GM18505 (cell line): ENCODE data around the gene THADA.

Experiments used
- ATAC-seq: cut with Tn5 transposase; IDR thresholded peaks from one replicate; pipeline ENCODE4 v1.9.1; 2021; ENCODE audit not compliant: unreplicated experiment
- POLR2A ChIP-seq: IDR thresholded peaks from 4 replicates; pipeline ENCODE4 v1.6.1; 2011; ENCODE audit warnings: borderline replicate concordance; ENCODE audit not compliant: insufficient read depth, insufficient read length; ENCODE audit errors: extremely low read depth

Gene THADA

GRCh38 chr2:43490252-43490786 is 105.5 kb downstream of the THADA start:
- no peak for ATAC-seq
- TF ChIP-seq POLR2A, result no peak

- no peak for TF ChIP-seq POLR2A
- no peak for ATAC-seq
These were observed 107.1 kb downstream of the THADA start for GRCh38 chr2:43488737-43489136.

GRCh38 chr2:43486603-43487002 is 109.2 kb downstream of the THADA start:
- ATAC-seq, result no peak
- TF ChIP-seq POLR2A, result no peak

- no peak for ATAC-seq
- no peak for TF ChIP-seq POLR2A
These were observed 111.4 kb downstream of the THADA start for GRCh38 chr2:43484323-43484930.

GRCh38 chr2:43482961-43483360 is 112.9 kb downstream of the THADA start:
- ATAC-seq, result no peak

GRCh38 chr2:43481927-43482542 is 113.8 kb downstream of the THADA start:
- no peak for ATAC-seq
- no peak for TF ChIP-seq POLR2A

More at GRCh38 chr2:43482961-43483360, 112.9 kb downstream of the THADA start:
- no peak for TF ChIP-seq POLR2A

GRCh38 chr2:43480874-43481273 is 115.0 kb downstream of the THADA start:
- TF ChIP-seq POLR2A, result no peak
- ATAC-seq, result no peak

- TF ChIP-seq POLR2A, result no peak
These were observed 117.3 kb downstream of the THADA start for GRCh38 chr2:43478412-43479086.

GRCh38 chr2:43475922-43476321 is 119.9 kb downstream of the THADA start:
- no peak for ATAC-seq
- TF ChIP-seq POLR2A, result no peak

More at GRCh38 chr2:43478412-43479086, 117.3 kb downstream of the THADA start:
- no peak for ATAC-seq

- TF ChIP-seq POLR2A, result no peak
- ATAC-seq, result no peak
These were observed 120.5 kb downstream of the THADA start for GRCh38 chr2:43475137-43475846.

- ATAC-seq, result no peak
- TF ChIP-seq POLR2A, result no peak
These were observed 121.6 kb downstream of the THADA start for GRCh38 chr2:43474273-43474672.

GRCh38 chr2:43473767-43474166 is 122.1 kb downstream of the THADA start:
- ATAC-seq, result no peak
- no peak for TF ChIP-seq POLR2A

- no peak for TF ChIP-seq POLR2A
- ATAC-seq, result no peak
These were observed 123.2 kb downstream of the THADA start for GRCh38 chr2:43472527-43473194.
